ENCODE measurements around the gene RPTOR. TPM values are rescaled to one million over a fixed set of nuclear protein-coding genes. Genes with fewer than 3 reads are reported as not detected.
A peak's percentile ranks its signal among the peaks of the same experiment; 100 is the strongest.

RPTOR gene
- total and polyA plus RNA-seq, 2 donors, result 8.1 to 10.3 TPM

DNA sequence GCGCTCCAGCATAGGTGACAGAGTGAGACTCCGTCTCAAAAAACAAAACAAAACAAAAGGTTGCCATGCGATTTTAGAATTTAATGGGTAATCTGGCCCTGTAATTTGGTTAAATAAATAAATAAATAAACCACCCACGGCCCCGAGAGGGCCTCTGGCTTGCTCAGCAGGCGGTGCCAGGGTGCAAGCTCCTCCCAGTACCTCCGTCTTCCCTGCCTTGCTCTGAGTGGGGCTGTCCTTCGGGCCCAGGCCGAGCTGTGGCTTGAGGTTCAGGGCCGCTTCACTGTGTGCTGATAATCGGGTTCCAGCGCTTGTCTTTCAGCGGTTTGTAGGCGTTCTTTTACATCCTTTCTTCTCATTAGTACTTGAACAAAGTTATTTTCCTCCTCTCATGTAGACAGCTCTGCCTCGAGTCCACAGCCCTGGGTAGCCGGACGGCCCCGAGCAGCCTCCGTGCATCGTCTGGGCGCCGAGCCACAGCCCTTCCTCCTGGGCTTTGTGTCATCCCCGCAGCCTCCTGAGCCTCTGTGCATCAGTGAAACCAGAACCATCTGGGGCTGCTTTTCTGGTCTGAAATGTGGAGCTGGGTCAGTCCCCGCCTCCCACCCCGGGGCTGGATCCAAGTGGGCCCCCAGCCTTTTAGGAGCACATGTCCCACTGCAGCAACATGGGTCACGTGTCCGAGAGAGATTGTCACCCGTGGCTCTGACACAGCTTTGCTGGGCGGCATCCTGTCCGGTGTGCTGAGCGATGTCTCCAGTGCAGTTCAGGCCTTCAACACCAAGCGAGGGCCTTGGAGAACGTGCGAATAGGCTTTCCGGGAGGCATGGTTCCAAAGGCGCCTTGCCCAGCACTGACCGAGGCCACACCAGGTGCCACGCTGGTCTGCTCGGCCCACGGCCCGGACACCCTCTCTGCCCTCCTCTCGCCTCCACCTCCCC, 289.6 kb downstream of the RPTOR start:
- DNase-seq (ENCODE audit: low read depth in 6 of 9, low spot score in 9 of 9), result no peak
- Histone ChIP-seq H3K36me3 (ENCODE audit: control insufficient read depth in 2 of 2, insufficient read depth in 2 of 2, low read length in 1 of 2) (peaks cover 18 to 32% of the 10 kb centered on the region in 2 donors), H3K27me3 (ENCODE audit: control insufficient read depth in 2 of 2, insufficient read depth in 1 of 2, low read length in 1 of 2) (no peaks in the 10 kb centered on the region), H3K9me3 (ENCODE audit: control insufficient read depth in 2 of 2, insufficient read depth in 1 of 2, low read length in 1 of 2) (peaks cover 0 to 2% of the 10 kb centered on the region in 2 donors), H3K27ac (ENCODE audit: low read depth in 1 of 2, low read length in 1 of 2) (peak overlapping the region in 1 of 2 donors; percentile 88), H3K4me1 (ENCODE audit: control insufficient read depth in 2 of 2, insufficient read depth in 2 of 2, low read length in 2 of 2) (peaks cover 8 to 63% of the 10 kb centered on the region in 2 donors), H3K4me3 (ENCODE audit: low read length in 2 of 2) (no peak overlapping the region)
- WGBS, result 97% methylated on average over 42 of the region's 42 CpGs

DNA sequence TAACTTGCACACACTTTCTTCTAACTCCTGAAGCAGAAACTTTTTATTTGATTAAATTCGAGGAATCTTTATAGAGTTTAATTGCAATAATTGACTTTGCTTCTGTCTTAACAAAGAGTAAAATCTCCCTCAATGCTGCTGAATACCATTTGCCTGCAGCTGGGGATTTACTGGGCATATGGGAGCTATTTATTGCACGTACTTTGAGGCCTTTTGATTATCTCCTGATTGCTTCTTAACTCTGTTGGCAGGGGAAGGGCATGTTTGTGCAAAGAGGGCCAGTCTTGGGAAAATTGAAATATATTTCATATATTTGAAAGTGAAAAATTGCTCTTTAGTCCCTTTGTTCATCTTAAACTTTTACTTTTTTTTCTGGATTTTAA, 290.2 kb downstream of the RPTOR start:
- peaks cover 19 to 32% of the 10 kb centered on the region in 2 donors for H3K36me3 ChIP-seq (ENCODE audit: control insufficient read depth in 2 of 2, insufficient read depth in 2 of 2, low read length in 1 of 2)
- peaks cover 8 to 66% of the 10 kb centered on the region in 2 donors for H3K4me1 ChIP-seq (ENCODE audit: control insufficient read depth in 2 of 2, insufficient read depth in 2 of 2, low read length in 2 of 2)
- H3K9me3 ChIP-seq (ENCODE audit: control insufficient read depth in 2 of 2, insufficient read depth in 1 of 2, low read length in 1 of 2), result peaks cover 0 to 2% of the 10 kb centered on the region in 2 donors
- WGBS, result 97% methylated on average over 2 of the region's 2 CpGs
- H3K4me3 ChIP-seq (ENCODE audit: low read length in 2 of 2), result no peak overlapping the region
- no peaks in the 10 kb centered on the region for H3K27me3 ChIP-seq (ENCODE audit: control insufficient read depth in 2 of 2, insufficient read depth in 1 of 2, low read length in 1 of 2)
- no peak for DNase-seq (ENCODE audit: low read depth in 6 of 9, low spot score in 9 of 9)
- H3K27ac ChIP-seq (ENCODE audit: low read depth in 1 of 2, low read length in 1 of 2), result no peak overlapping the region

DNA sequence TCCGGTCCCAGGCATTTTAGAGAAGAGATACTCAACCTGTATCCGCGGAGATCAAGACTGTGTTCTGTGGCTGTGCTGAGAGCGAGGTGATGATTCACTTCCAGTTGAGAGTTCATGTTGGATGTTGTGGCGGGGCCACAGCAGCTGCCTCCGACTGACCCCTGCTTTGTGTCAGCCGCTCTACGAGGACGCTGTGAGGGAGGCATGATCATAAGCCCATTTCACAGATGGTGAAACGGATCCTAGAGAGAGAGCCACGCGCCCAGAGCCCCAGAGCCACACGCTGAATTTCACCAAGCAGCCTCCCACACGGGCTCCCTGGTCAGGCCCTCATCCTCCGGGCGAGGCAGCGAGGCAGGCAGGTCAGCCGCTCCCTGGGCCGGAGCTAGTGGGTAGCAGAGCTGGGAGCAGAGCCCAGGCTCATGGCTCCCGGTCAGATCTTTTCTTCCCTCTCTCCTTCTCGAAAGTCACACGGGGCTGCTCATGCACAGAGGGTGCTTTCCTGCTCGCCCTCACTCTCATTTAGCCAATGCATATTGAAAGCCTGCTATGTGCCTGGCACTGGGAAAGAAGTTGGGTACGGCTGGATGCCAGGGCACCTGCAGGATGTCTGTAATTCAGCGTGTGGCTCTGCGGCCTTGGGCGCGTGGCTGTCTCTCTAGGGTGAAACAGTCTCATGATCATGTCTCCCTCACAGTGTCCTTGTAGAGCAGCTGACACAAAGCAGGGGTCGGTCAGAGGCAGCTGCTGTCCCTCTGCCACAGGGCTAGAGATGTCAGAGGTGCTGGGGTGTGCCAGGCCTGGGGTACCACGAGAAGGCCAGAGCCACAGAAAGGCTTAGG, 291.4 kb downstream of the RPTOR start:
- Histone ChIP-seq H3K27me3 (ENCODE audit: control insufficient read depth in 2 of 2, insufficient read depth in 1 of 2, low read length in 1 of 2) (no peaks in the 10 kb centered on the region), H3K36me3 (ENCODE audit: control insufficient read depth in 2 of 2, insufficient read depth in 2 of 2, low read length in 1 of 2) (peaks cover 23 to 32% of the 10 kb centered on the region in 2 donors), H3K9me3 (ENCODE audit: control insufficient read depth in 2 of 2, insufficient read depth in 1 of 2, low read length in 1 of 2) (peaks cover 0 to 1% of the 10 kb centered on the region in 2 donors), H3K4me1 (ENCODE audit: control insufficient read depth in 2 of 2, insufficient read depth in 2 of 2, low read length in 2 of 2) (peaks cover 8 to 66% of the 10 kb centered on the region in 2 donors), H3K27ac (ENCODE audit: low read depth in 1 of 2, low read length in 1 of 2) (no peak overlapping the region), H3K4me3 (ENCODE audit: low read length in 2 of 2) (no peak overlapping the region)
- 98% methylated on average over 30 of the region's 30 CpGs for WGBS
- DNase-seq (ENCODE audit: low read depth in 6 of 9, low spot score in 9 of 9), result no peak

DNA sequence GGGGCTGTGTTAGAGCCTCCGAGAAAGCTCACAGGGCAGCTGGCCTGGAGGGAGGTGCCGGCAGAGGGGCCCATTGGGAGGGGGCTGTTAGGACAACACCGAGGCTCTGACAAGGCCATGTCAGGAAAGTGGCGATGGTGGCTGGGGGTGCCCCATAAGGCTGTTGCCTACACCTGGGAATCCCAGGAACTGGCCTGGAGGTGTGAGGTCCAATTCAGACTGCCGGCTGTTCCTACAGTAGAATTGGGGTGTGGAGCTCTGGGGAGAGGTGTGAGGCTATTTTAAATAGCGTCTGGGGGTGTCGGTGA, 292.0 kb downstream of the RPTOR start:
- Histone ChIP-seq H3K27ac (ENCODE audit: low read depth in 1 of 2, low read length in 1 of 2) (no peak overlapping the region), H3K27me3 (ENCODE audit: control insufficient read depth in 2 of 2, insufficient read depth in 1 of 2, low read length in 1 of 2) (no peaks in the 10 kb centered on the region), H3K36me3 (ENCODE audit: control insufficient read depth in 2 of 2, insufficient read depth in 2 of 2, low read length in 1 of 2) (peaks cover 19 to 26% of the 10 kb centered on the region in 2 donors), H3K9me3 (ENCODE audit: control insufficient read depth in 2 of 2, insufficient read depth in 1 of 2, low read length in 1 of 2) (no peaks in the 10 kb centered on the region), H3K4me1 (ENCODE audit: control insufficient read depth in 2 of 2, insufficient read depth in 2 of 2, low read length in 2 of 2) (peaks cover 8 to 63% of the 10 kb centered on the region in 2 donors), H3K4me3 (ENCODE audit: low read length in 2 of 2) (no peak overlapping the region)
- WGBS, result 98% methylated on average over 7 of the region's 7 CpGs
- no peak for DNase-seq (ENCODE audit: low read depth in 6 of 9, low spot score in 9 of 9)

DNA sequence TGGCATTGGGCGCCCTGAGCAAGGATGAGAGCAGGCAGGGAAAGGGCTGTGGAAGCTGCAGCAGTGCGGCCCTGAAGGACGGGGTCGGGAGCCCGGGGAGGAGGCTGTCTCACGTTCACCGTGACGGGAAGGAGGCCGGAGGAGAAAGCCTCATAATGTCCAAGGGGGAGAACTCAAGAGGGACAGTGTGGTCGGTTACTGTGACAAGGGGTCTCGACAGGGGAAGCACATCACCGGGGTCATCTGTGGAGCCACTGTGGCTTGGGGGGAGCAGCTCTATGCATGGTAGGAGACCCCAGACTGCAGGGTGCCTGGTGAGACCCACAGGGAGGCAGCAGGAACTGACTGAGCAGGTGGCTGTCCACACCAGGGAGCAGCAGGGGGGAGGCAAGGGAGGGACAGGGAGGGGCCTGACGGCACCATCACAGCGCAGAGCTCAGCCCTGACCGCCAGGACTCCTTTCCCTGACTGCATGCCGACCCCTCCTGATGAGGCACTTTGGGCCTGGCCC, 292.4 kb downstream of the RPTOR start:
- Histone ChIP-seq H3K27ac (ENCODE audit: low read depth in 1 of 2, low read length in 1 of 2) (no peak overlapping the region), H3K4me1 (ENCODE audit: control insufficient read depth in 2 of 2, insufficient read depth in 2 of 2, low read length in 2 of 2) (peaks cover 7 to 59% of the 10 kb centered on the region in 2 donors), H3K9me3 (ENCODE audit: control insufficient read depth in 2 of 2, insufficient read depth in 1 of 2, low read length in 1 of 2) (no peaks in the 10 kb centered on the region), H3K36me3 (ENCODE audit: control insufficient read depth in 2 of 2, insufficient read depth in 2 of 2, low read length in 1 of 2) (peaks cover 21 to 26% of the 10 kb centered on the region in 2 donors), H3K4me3 (ENCODE audit: low read length in 2 of 2) (no peak overlapping the region), H3K27me3 (ENCODE audit: control insufficient read depth in 2 of 2, insufficient read depth in 1 of 2, low read length in 1 of 2) (no peaks in the 10 kb centered on the region)
- DNase-seq (ENCODE audit: low read depth in 6 of 9, low spot score in 9 of 9), result no peak
- WGBS, result 99% methylated on average over 16 of the region's 16 CpGs

DNA sequence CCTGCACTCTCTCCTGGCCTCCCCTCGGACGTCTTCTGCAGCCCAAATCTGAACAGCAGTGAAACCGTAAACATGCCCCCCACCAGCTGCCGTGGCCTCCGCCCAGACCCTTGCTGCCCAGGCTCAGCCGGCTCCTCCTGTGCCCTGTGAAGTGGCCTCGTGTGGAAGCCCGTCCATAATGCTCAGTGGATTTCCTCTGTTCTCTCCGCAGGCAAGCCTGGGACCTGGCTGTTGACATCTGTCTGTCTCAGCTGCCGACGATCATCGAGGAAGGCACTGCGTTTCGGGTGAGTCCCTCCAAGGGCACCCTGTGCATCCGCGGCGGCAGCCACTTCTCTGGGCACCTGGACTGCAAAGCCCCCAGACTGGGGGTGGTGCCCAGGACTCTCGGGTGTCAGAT, 293.1 kb downstream of the RPTOR start:
- H3K4me1 ChIP-seq (ENCODE audit: control insufficient read depth in 2 of 2, insufficient read depth in 2 of 2, low read length in 2 of 2), result peaks cover under 1 to 52% of the 10 kb centered on the region in 2 donors

DNA sequence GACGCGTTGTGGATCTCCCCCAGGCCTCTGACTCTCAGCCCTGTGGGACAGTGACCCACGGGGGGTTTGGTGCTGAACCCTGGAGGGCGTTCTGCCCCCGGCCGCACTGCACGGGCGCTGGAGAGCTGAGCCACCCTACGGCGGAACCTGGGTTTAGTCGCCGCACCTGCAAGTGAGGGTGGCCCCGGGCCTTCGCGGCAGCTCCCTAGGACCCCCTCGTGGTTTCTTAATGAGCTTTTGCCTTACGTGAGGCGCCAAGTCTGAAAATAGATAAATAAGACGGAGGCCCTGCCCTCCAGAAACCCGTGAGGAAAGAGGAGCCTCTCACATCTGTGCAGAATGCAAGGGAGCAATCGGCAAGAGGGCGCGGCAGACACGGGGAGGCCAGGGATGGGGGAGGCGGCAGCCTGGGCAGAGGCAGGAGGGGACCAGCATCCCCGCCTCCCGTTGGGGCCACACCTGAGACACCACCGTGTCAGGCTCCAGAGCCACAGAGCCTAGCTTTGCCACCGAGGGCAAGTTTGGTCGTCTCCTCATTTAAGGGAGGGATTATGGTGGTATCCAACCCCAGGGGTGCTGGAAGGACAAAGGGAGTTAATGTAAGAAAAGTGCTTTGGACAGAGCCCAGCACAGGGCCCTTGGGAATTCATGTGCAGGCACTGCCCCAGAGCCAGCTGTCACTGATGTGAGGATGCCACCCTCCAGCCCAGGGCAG, 293.8 kb downstream of the RPTOR start:
- H3K27ac ChIP-seq (ENCODE audit: low read depth in 1 of 2, low read length in 1 of 2), result peak overlapping the region in 1 of 2 donors; percentile 5
- no peaks in the 10 kb centered on the region for H3K9me3 ChIP-seq (ENCODE audit: control insufficient read depth in 2 of 2, insufficient read depth in 1 of 2, low read length in 1 of 2)
- H3K4me1 ChIP-seq (ENCODE audit: control insufficient read depth in 2 of 2, insufficient read depth in 2 of 2, low read length in 2 of 2), result peaks cover 0 to 45% of the 10 kb centered on the region in 2 donors
- H3K4me3 ChIP-seq (ENCODE audit: low read length in 2 of 2), result no peak overlapping the region
- 93% methylated on average over 30 of the region's 30 CpGs for WGBS
- H3K27me3 ChIP-seq (ENCODE audit: control insufficient read depth in 2 of 2, insufficient read depth in 1 of 2, low read length in 1 of 2), result no peaks in the 10 kb centered on the region
- H3K36me3 ChIP-seq (ENCODE audit: control insufficient read depth in 2 of 2, insufficient read depth in 2 of 2, low read length in 1 of 2), result peaks cover 26 to 32% of the 10 kb centered on the region in 2 donors
- peak in 5 of 9 donors; percentile 22 to 63 (median 35) for DNase-seq (ENCODE audit: low read depth in 6 of 9, low spot score in 9 of 9)

More for the DNA sequence above, 293.1 kb downstream of the RPTOR start:
- peak overlapping the region in 1 of 2 donors; percentile 5 for H3K27ac ChIP-seq (ENCODE audit: low read depth in 1 of 2, low read length in 1 of 2)
- no peak overlapping the region for H3K4me3 ChIP-seq (ENCODE audit: low read length in 2 of 2)
- 98% methylated on average over 18 of the region's 18 CpGs for WGBS
- no peaks in the 10 kb centered on the region for H3K27me3 ChIP-seq (ENCODE audit: control insufficient read depth in 2 of 2, insufficient read depth in 1 of 2, low read length in 1 of 2)
- no peak for DNase-seq (ENCODE audit: low read depth in 6 of 9, low spot score in 9 of 9)
- H3K36me3 ChIP-seq (ENCODE audit: control insufficient read depth in 2 of 2, insufficient read depth in 2 of 2, low read length in 1 of 2), result peaks cover 26 to 31% of the 10 kb centered on the region in 2 donors
- H3K9me3 ChIP-seq (ENCODE audit: control insufficient read depth in 2 of 2, insufficient read depth in 1 of 2, low read length in 1 of 2), result no peaks in the 10 kb centered on the region

DNA sequence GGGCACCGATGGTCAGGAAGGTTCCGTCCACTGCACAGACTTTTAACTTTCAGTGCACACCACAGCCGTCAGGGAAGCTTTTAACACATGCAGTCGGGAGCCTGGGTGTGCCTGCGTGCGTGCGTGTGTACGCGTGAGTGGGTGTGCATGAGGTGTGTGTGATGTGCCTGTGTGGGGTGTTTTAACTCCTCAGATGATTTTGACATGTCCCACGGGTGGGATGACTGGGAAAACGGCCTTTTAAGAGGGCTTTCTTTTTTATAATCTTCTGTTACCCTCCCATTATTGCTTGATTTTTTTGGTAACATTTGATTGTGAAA, 294.3 kb downstream of the RPTOR start:
- WGBS, result 98% methylated on average over 11 of the region's 11 CpGs
- Histone ChIP-seq H3K9me3 (ENCODE audit: control insufficient read depth in 2 of 2, insufficient read depth in 1 of 2, low read length in 1 of 2) (no peaks in the 10 kb centered on the region), H3K36me3 (ENCODE audit: control insufficient read depth in 2 of 2, insufficient read depth in 2 of 2, low read length in 1 of 2) (peaks cover 26 to 36% of the 10 kb centered on the region in 2 donors), H3K4me1 (ENCODE audit: control insufficient read depth in 2 of 2, insufficient read depth in 2 of 2, low read length in 2 of 2) (peaks cover 0 to 40% of the 10 kb centered on the region in 2 donors), H3K27me3 (ENCODE audit: control insufficient read depth in 2 of 2, insufficient read depth in 1 of 2, low read length in 1 of 2) (no peaks in the 10 kb centered on the region), H3K27ac (ENCODE audit: low read depth in 1 of 2, low read length in 1 of 2) (no peak overlapping the region), H3K4me3 (ENCODE audit: low read length in 2 of 2) (no peak overlapping the region)
- no peak for DNase-seq (ENCODE audit: low read depth in 6 of 9, low spot score in 9 of 9)

Measured in thymus (tissue), 11 donors.